BLaER1 treated with 17β-estradiol and CSF1 and Interleukin-3, amounts not matched to agents 10 nM and 100 nM (cell line): ENCODE measurements around the gene EFCAB12.
"Not testable (repeated sequence)": the region's sequence is repeated elsewhere in the genome, so short reads cannot be mapped to it uniquely, and the experiment has no call there.

Source experiments
- H3K27ac ChIP-seq, 11 experiments: shearing (Covaris generic); formaldehyde crosslinking; 2 replicates each; pipeline ENCODE4 v1.8.1; 2022
- H3K27me3 ChIP-seq, 11 experiments: shearing (Covaris generic); formaldehyde crosslinking; 2 replicates each; pipeline ENCODE4 v1.8.1; 2022
- H3K36me3 ChIP-seq, 11 experiments: shearing (Covaris generic); formaldehyde crosslinking; 2 replicates each; pipeline ENCODE4 v1.8.1; 2022
- H3K4me1 ChIP-seq, 10 experiments: shearing (Covaris generic); formaldehyde crosslinking; 2 replicates each; pipeline ENCODE4 v1.8.1; 2022
- H3K4me2 ChIP-seq, 11 experiments: shearing (Covaris generic); formaldehyde crosslinking; 2 replicates each; pipeline ENCODE4 v1.8.1; 2022
- H3K4me3 ChIP-seq, 10 experiments: shearing (Covaris generic); formaldehyde crosslinking; 2 replicates each; pipeline ENCODE4 v1.8.1; 2022
- H3K9ac ChIP-seq, 11 experiments: shearing (Covaris generic); formaldehyde crosslinking; 2 replicates each; pipeline ENCODE4 v1.8.1; 2022
- H3K9me3 ChIP-seq, 11 experiments: shearing (Covaris generic); formaldehyde crosslinking; replicated peaks in 1 of 11; 2 replicates each; pipeline ENCODE4 v1.8.1; 2022
- H4K20me1 ChIP-seq, 11 experiments: shearing (Covaris generic); formaldehyde crosslinking; 2 replicates each; pipeline ENCODE4 v1.8.1; 2022
- Cebpa-rat ChIP-seq, 11 experiments: shearing (Covaris generic); IDR thresholded peaks; 2 replicates each; pipeline ENCODE4 v1.8.1; 2022

Gene EFCAB12

GRCh38 chr3:129421236-129421883 lies 7.1 kb downstream of the EFCAB12 start:
- Histone ChIP-seq H3K4me3 (no peak overlapping the region), H3K27ac (no peak overlapping the region), H4K20me1 (no peaks in the 10 kb centered on the region), H3K36me3 (no peaks in the 10 kb centered on the region), H3K27me3 (no peaks in the 10 kb centered on the region), H3K4me1 (peaks cover 23 to 37% (median 32%) of the 10 kb centered on the region in 10 experiments), H3K4me2 (no peak overlapping the region), H3K9ac (no peak overlapping the region), H3K9me3 (peaks cover 0 to 24% (median 9%) of the 10 kb centered on the region in 11 experiments; a peak in 12 of 22 replicates)
- no peak for TF ChIP-seq Cebpa-rat (IDR thresholded peaks at IDR 0.05)

- no peak for TF ChIP-seq Cebpa-rat (IDR thresholded peaks at IDR 0.05)
- H3K9ac ChIP-seq = no peak overlapping the region
- no peaks in the 10 kb centered on the region for H4K20me1 ChIP-seq
- peaks cover 9 to 26% (median 18%) of the 10 kb centered on the region in 10 experiments for H3K4me1 ChIP-seq
- H3K4me3 ChIP-seq = no peak overlapping the region
- no peaks in the 10 kb centered on the region for H3K36me3 ChIP-seq
- H3K27me3 ChIP-seq = no peaks in the 10 kb centered on the region
- peaks cover 0 to 17% (median 6%) of the 10 kb centered on the region in 11 experiments; a peak in 12 of 22 replicates for H3K9me3 ChIP-seq
- H3K4me2 ChIP-seq = peak overlapping the region in 5 of 11 experiments; percentile 2 to 41 (median 23); a peak in 3 of 22 replicates
- no peak overlapping the region for H3K27ac ChIP-seq
These were observed 9.0 kb downstream of the EFCAB12 start for GRCh38 chr3:129419476-129419875.

- no peak overlapping the region for H3K4me3 ChIP-seq
- H4K20me1 ChIP-seq = no peaks in the 10 kb centered on the region
- H3K9ac ChIP-seq = no peak overlapping the region
- H3K27me3 ChIP-seq = no peaks in the 10 kb centered on the region; a peak in 1 of 22 replicates
- peaks cover 0 to 14% (median 0%) of the 10 kb centered on the region in 11 experiments; a peak in 7 of 22 replicates for H3K9me3 ChIP-seq
- H3K4me1 ChIP-seq = peaks cover 4 to 19% (median 15%) of the 10 kb centered on the region in 10 experiments; a peak in 17 of 20 replicates
- H3K27ac ChIP-seq = no peak overlapping the region
- H3K4me2 ChIP-seq = 0 out of 22 replicates have a peak overlapping the region, but pooled peaks of 1 of the 11 experiments have one; percentile 12
- TF ChIP-seq Cebpa-rat (IDR thresholded peaks at IDR 0.05) = no peak
- H3K36me3 ChIP-seq = no peaks in the 10 kb centered on the region
These were observed 10.1 kb downstream of the EFCAB12 start for GRCh38 chr3:129418041-129418973.

GRCh38 chr3:129417326-129417725 lies 11.1 kb downstream of the EFCAB12 start:
- no peaks in the 10 kb centered on the region for H3K36me3 ChIP-seq
- no peak overlapping the region for H3K27ac ChIP-seq
- H4K20me1 ChIP-seq = no peaks in the 10 kb centered on the region
- no peaks in the 10 kb centered on the region; a peak in 1 of 22 replicates for H3K27me3 ChIP-seq
- no peak overlapping the region for H3K9ac ChIP-seq
- no peak for TF ChIP-seq Cebpa-rat (IDR thresholded peaks at IDR 0.05)
- peak overlapping the region in 5 of 11 experiments; percentile 8 to 22 (median 20); a peak in 3 of 22 replicates for H3K4me2 ChIP-seq
- H3K4me3 ChIP-seq = no peak overlapping the region
- H3K4me1 ChIP-seq = peaks cover 4 to 20% (median 16%) of the 10 kb centered on the region in 10 experiments; a peak in 17 of 20 replicates
- peaks cover 0 to 14% (median 0%) of the 10 kb centered on the region in 11 experiments; a peak in 7 of 22 replicates for H3K9me3 ChIP-seq

GRCh38 chr3:129416415-129416814 lies 12.0 kb downstream of the EFCAB12 start:
- no peaks in the 10 kb centered on the region; a peak in 1 of 22 replicates for H3K27me3 ChIP-seq
- H3K9ac ChIP-seq = no peak overlapping the region
- H4K20me1 ChIP-seq = no peaks in the 10 kb centered on the region
- H3K27ac ChIP-seq = no peak overlapping the region
- no peak for TF ChIP-seq Cebpa-rat (IDR thresholded peaks at IDR 0.05)
- peaks cover 0 to 11% (median 0%) of the 10 kb centered on the region in 11 experiments; a peak in 6 of 22 replicates for H3K9me3 ChIP-seq
- no peak overlapping the region for H3K4me2 ChIP-seq
- H3K36me3 ChIP-seq = no peaks in the 10 kb centered on the region
- no peak overlapping the region for H3K4me3 ChIP-seq
- H3K4me1 ChIP-seq = peaks cover 4 to 20% (median 16%) of the 10 kb centered on the region in 10 experiments; a peak in 17 of 20 replicates

- H3K9me3 ChIP-seq = peaks cover 0 to 5% (median 0%) of the 10 kb centered on the region in 11 experiments; a peak in 6 of 22 replicates
- no peaks in the 10 kb centered on the region for H3K36me3 ChIP-seq
- H3K4me2 ChIP-seq = no peak overlapping the region
- H3K27me3 ChIP-seq = no peaks in the 10 kb centered on the region; a peak in 1 of 22 replicates
- no peaks in the 10 kb centered on the region for H4K20me1 ChIP-seq
- TF ChIP-seq Cebpa-rat (IDR thresholded peaks at IDR 0.05) = no peak
- H3K4me1 ChIP-seq = peaks cover 4 to 20% (median 16%) of the 10 kb centered on the region in 10 experiments; a peak in 17 of 20 replicates
- no peak overlapping the region for H3K9ac ChIP-seq
- H3K4me3 ChIP-seq = no peak overlapping the region
- no peak overlapping the region for H3K27ac ChIP-seq
These were observed 12.6 kb downstream of the EFCAB12 start for GRCh38 chr3:129415830-129416229.

- no peak overlapping the region for H3K9ac ChIP-seq
- H3K4me3 ChIP-seq = no peak overlapping the region
- peaks cover 4 to 20% (median 16%) of the 10 kb centered on the region in 10 experiments; a peak in 17 of 20 replicates for H3K4me1 ChIP-seq
- H3K4me2 ChIP-seq = no peak overlapping the region
- no peaks in the 10 kb centered on the region for H3K36me3 ChIP-seq
- peaks cover 0 to under 1% (median 0%) of the 10 kb centered on the region in 11 experiments; a peak in 2 of 22 replicates for H3K9me3 ChIP-seq
- no peaks in the 10 kb centered on the region for H4K20me1 ChIP-seq
- no peak for TF ChIP-seq Cebpa-rat (IDR thresholded peaks at IDR 0.05)
- H3K27me3 ChIP-seq = no peaks in the 10 kb centered on the region; a peak in 1 of 22 replicates
- no peak overlapping the region for H3K27ac ChIP-seq
These were observed 13.1 kb downstream of the EFCAB12 start for GRCh38 chr3:129415378-129415777.

- H3K9me3 ChIP-seq = no peaks in the 10 kb centered on the region
- H3K4me1 ChIP-seq = peaks cover 4 to 29% (median 15%) of the 10 kb centered on the region in 10 experiments; a peak in 18 of 20 replicates
- no peaks in the 10 kb centered on the region for H4K20me1 ChIP-seq
- H3K9ac ChIP-seq = no peak overlapping the region
- H3K36me3 ChIP-seq = no peaks in the 10 kb centered on the region
- no peak overlapping the region for H3K4me3 ChIP-seq
- H3K27ac ChIP-seq = no peak overlapping the region
- peak overlapping the region in 10 of 11 experiments; percentile 3 to 48 (median 25); a peak in 17 of 22 replicates for H3K4me2 ChIP-seq
- H3K27me3 ChIP-seq = no peaks in the 10 kb centered on the region; a peak in 1 of 22 replicates
- TF ChIP-seq Cebpa-rat (IDR thresholded peaks at IDR 0.05) = no peak
These were observed 14.5 kb downstream of the EFCAB12 start for GRCh38 chr3:129413687-129414506.

- not testable (repeated sequence) for H3K9me3 ChIP-seq, H3K27me3 ChIP-seq, H3K36me3 ChIP-seq, H3K9ac ChIP-seq, H3K27ac ChIP-seq, H3K4me3 ChIP-seq, H4K20me1 ChIP-seq
- Histone ChIP-seq H3K4me1 (peaks cover 4 to 29% (median 15%) of the 10 kb centered on the region in 10 experiments; a peak in 18 of 20 replicates), H3K4me2 (peak overlapping the region in 10 of 11 experiments; percentile 3 to 48 (median 25); a peak in 15 of 22 replicates)
These were observed 15.2 kb downstream of the EFCAB12 start for GRCh38 chr3:129413238-129413637.
